Nephron (organoid): ENCODE results near the gene PACS1.
A peak's percentile ranks its signal among the peaks of the same experiment; 100 is the strongest.

ENCODE experiments used
- H3K27ac Mint-ChIP-seq, 3 experiments: 2 replicates each; pipeline ENCODE4 v1.8.0; 2020; ENCODE audit warnings: mixed read lengths in 3 of 3, mild to moderate bottlenecking in 2 of 3, moderate library complexity in 1 of 3
- H3K27me3 Mint-ChIP-seq: 2 replicates; pipeline ENCODE4 v1.8.0; 2021; ENCODE audit warnings: low read depth, mild to moderate bottlenecking, moderate library complexity, mixed read lengths
- H3K36me3 Mint-ChIP-seq: 2 replicates; pipeline ENCODE4 v1.8.0; 2020; ENCODE audit warnings: low read depth, mixed read lengths
- H3K4me1 Mint-ChIP-seq: 2 replicates; pipeline ENCODE4 v1.8.0; 2020; ENCODE audit warnings: mixed read lengths
- H3K4me3 Mint-ChIP-seq, 3 experiments: 2 replicates each; pipeline ENCODE4 v1.8.0; 2020; ENCODE audit warnings: mild to moderate bottlenecking in 3 of 3, mixed read lengths in 3 of 3, moderate library complexity in 2 of 3
- H3K9me3 Mint-ChIP-seq: 2 replicates; pipeline ENCODE4 v1.8.0; 2020; ENCODE audit warnings: mixed read lengths
- CTCF ChIP-seq, 3 experiments: fragments of 200-600 bp; sonication (generic); IDR thresholded peaks; one replicate each; pipeline ENCODE4 v1.5.0; 2021; ENCODE audit warnings: antibody characterized with exemption in 3 of 3; ENCODE audit not compliant: unreplicated experiment in 3 of 3

Gene PACS1

GRCh38 chr11:66220566-66220935 lies 150.5 kb downstream of the PACS1 start:
- TF ChIP-seq CTCF (IDR thresholded peaks at IDR 0.05; ENCODE audit: unreplicated experiment in 3 of 3): no peak
- no peaks in the 10 kb centered on the region for H3K27me3 Mint-ChIP-seq
- H3K27ac Mint-ChIP-seq: no peak overlapping the region
- H3K36me3 Mint-ChIP-seq: peaks cover 29% of the 10 kb centered on the region
- H3K4me3 Mint-ChIP-seq: no peak overlapping the region
- peaks cover 5% of the 10 kb centered on the region for H3K4me1 Mint-ChIP-seq
- H3K9me3 Mint-ChIP-seq: no peaks in the 10 kb centered on the region

GRCh38 chr11:66221012-66221411 lies 150.9 kb downstream of the PACS1 start:
- Mint-ChIP-seq H3K9me3 (no peaks in the 10 kb centered on the region), H3K36me3 (peaks cover 28% of the 10 kb centered on the region), H3K4me1 (peaks cover 5% of the 10 kb centered on the region), H3K27me3 (no peaks in the 10 kb centered on the region), H3K4me3 (no peak overlapping the region), H3K27ac (no peak overlapping the region)
- TF ChIP-seq CTCF (IDR thresholded peaks at IDR 0.05; ENCODE audit: unreplicated experiment in 3 of 3): no peak

DNA sequence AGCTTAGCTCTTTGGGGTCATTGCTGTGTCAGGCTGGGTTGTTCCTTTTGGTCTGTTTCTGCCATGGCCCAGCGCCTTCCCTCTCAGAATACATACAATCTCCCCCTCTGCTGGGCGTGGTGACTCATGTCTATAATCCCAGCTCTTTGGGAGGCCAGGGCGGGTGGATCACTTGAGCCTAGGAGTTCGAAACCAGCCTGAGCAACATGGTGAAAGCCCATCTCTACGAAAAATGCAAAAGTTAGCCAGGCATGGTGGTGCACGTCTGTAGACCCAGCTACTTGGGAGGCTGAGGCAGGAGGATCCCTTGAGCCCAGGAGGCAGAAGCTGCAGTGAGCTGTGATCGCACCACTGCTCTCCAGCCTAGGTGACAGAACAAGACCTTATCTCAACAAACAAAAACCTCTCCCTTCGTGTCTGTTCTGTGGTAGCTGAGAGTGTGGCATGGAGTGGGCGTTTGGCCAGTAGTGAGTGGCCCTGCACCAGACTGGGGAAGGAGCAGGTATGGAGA lies 151.7 kb downstream of the PACS1 start:
- Mint-ChIP-seq H3K36me3 (peaks cover 20% of the 10 kb centered on the region), H3K27ac (no peak overlapping the region), H3K9me3 (no peaks in the 10 kb centered on the region), H3K4me3 (no peak overlapping the region), H3K4me1 (peaks cover 5% of the 10 kb centered on the region), H3K27me3 (no peaks in the 10 kb centered on the region)
- no peak for TF ChIP-seq CTCF (IDR thresholded peaks at IDR 0.05; ENCODE audit: unreplicated experiment in 3 of 3)

DNA sequence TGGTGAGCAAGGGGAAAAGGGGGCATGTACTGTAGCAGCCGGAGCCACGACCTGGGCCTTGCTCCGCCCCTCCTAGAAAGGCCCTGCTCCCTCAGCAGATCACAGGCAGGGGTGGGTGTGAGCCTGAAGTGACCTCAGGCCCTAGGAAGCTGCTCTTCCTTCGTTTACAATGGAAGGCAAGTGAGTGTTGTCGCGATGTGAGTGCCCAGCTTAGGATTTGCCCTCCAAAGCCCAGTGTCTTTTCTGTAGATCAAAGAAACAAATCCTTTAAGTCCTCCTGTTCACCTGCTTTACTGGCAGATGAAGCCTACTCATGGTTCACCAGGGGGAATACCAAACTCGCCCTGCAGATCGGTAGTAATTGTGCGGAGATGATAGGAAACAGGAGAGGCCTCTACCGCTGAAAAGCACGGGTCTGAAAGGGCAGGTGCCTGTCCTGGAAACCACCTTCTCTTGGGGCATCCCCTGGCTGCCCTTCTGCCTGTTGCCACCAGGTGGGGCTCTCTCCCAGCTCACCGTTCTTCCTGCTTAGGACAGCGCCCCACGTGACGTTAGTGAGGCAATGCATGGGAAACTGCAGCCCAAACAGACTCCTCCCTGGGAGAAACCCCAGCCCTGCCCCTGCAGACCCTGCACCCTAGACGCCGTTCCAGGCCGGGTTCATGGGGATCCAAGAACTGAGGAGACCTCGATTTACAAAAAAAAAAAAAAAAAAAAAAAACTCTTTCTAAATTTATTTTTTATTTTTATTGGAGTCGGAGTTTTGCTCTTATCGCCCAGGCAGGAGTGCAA lies 152.5 kb downstream of the PACS1 start:
- Mint-ChIP-seq H3K27ac (no peak overlapping the region), H3K4me1 (peaks cover 5% of the 10 kb centered on the region), H3K36me3 (peaks cover 18% of the 10 kb centered on the region), H3K4me3 (no peak overlapping the region), H3K27me3 (no peaks in the 10 kb centered on the region), H3K9me3 (no peaks in the 10 kb centered on the region)
- peak; percentile 99 to 100 (median 100) for TF ChIP-seq CTCF (IDR thresholded peaks at IDR 0.05; ENCODE audit: unreplicated experiment in 3 of 3)

DNA sequence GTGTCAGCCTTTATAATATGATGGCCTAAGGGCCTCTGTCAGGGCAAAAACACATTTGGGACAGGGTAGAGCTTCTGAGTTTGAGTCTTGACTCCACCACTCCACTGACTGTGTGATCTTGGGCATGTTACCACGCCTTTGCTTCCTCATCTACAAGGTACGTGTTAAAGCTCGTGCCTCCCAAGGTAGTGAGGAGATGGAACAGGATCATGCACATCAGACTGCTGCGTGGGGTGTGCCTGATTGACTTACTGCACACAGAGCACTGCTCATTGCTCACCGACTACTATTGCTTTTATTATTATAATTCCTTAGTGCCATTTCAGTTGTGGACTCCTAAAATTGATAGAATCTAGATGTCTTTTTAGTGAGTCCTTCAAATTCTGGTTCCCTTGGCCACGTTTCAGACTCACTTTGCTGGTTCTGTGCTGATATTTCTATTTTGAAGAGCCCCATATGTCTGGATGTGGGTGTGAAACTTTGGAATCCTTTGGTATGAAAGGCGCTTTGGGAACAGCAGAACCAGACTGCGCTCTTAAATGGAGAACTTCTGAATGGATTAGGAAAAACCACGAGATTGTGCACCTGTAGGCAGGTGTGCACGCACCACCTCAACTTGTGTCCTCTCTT lies 154.3 kb downstream of the PACS1 start:
- no peaks in the 10 kb centered on the region for H3K27me3 Mint-ChIP-seq
- no peaks in the 10 kb centered on the region for H3K9me3 Mint-ChIP-seq
- no peak overlapping the region for H3K27ac Mint-ChIP-seq
- no peak overlapping the region for H3K4me3 Mint-ChIP-seq
- TF ChIP-seq CTCF (IDR thresholded peaks at IDR 0.05; ENCODE audit: unreplicated experiment in 3 of 3): no peak
- peaks cover 11% of the 10 kb centered on the region for H3K4me1 Mint-ChIP-seq
- H3K36me3 Mint-ChIP-seq: peaks cover 19% of the 10 kb centered on the region
